MCF 10A (cell line): ENCODE measurements around the gene GRIN3B. TPM values are rescaled to one million over a fixed set of nuclear protein-coding genes. Genes with fewer than 3 reads are reported as not detected.

Experiments
- BruUV-seq: library from RNA; stranded (reverse); fragments of 400-500 nt; replicated peaks from 2 replicates; lab custom pipeline; 2021; lab: Mats Ljungman, UMichigan
- CTCF ChIA-PET: fragments of 300-600 bp; sonication (Branson Sonifier 250); formaldehyde crosslinking; extraction: SDS; loops from one replicate; lab custom pipeline; 2021; ENCODE audit warnings: antibody characterized with exemption, inconsistent platforms; lab: Yijun Ruan, JAX
- POLR2A ChIA-PET: fragments of 300-600, 350-650 bp; sonication (Branson Sonifier 250); formaldehyde crosslinking; extraction: SDS; loops from one replicate; lab custom pipeline; 2020; ENCODE audit warnings: antibody characterized with exemption, inconsistent platforms; lab: Yijun Ruan, JAX
- DNase-seq: peaks from one replicate; pipeline ENCODE4 v3.0.0-alpha.2; 2018; ENCODE audit not compliant: unreplicated experiment
- H3K27ac Mint-ChIP-seq: one replicate; pipeline ENCODE4 v1.8.0; 2022; ENCODE audit warnings: mild to moderate bottlenecking, low read depth, mixed read lengths; ENCODE audit not compliant: unreplicated experiment
- H3K27me3 Mint-ChIP-seq: one replicate; pipeline ENCODE4 v1.8.0; 2022; ENCODE audit warnings: mixed read lengths; ENCODE audit not compliant: insufficient read depth, unreplicated experiment
- H3K36me3 Mint-ChIP-seq: one replicate; pipeline ENCODE4 v1.8.0; 2022; ENCODE audit warnings: mild to moderate bottlenecking, moderate library complexity, mixed read lengths; ENCODE audit not compliant: insufficient read depth, unreplicated experiment
- H3K4me1 Mint-ChIP-seq: one replicate; pipeline ENCODE4 v1.8.0; 2022; ENCODE audit warnings: mixed read lengths; ENCODE audit not compliant: insufficient read depth, unreplicated experiment
- H3K4me3 Mint-ChIP-seq: one replicate; pipeline ENCODE4 v1.8.0; 2022; ENCODE audit warnings: mild to moderate bottlenecking, moderate library complexity, mixed read lengths; ENCODE audit not compliant: unreplicated experiment
- H3K9me3 Mint-ChIP-seq: one replicate; pipeline ENCODE4 v1.8.0; 2022; ENCODE audit warnings: mixed read lengths; ENCODE audit not compliant: unreplicated experiment
- CTCF ChIP-seq: fragments of 200-600 bp; IDR thresholded peaks from one replicate; pipeline ENCODE4 v1.8.0; 2022; ENCODE audit warnings: antibody characterized with exemption, mild to moderate bottlenecking; ENCODE audit not compliant: unreplicated experiment
- intact Hi-C: fragments of 100-400 bp; cut with micrococcal nuclease; formaldehyde crosslinking; loops from 2 replicates; pipeline ENCODE4 v1.14.1; 2022
- total RNA-seq: library from RNA; stranded (reverse); gene quantifications from 2 replicates; pipeline ENCODE4 v1.2.3, GENCODE V29; 2022

The GRIN3B gene
- total RNA-seq, 1 experiment from 2014 or later: not detected

DNA sequence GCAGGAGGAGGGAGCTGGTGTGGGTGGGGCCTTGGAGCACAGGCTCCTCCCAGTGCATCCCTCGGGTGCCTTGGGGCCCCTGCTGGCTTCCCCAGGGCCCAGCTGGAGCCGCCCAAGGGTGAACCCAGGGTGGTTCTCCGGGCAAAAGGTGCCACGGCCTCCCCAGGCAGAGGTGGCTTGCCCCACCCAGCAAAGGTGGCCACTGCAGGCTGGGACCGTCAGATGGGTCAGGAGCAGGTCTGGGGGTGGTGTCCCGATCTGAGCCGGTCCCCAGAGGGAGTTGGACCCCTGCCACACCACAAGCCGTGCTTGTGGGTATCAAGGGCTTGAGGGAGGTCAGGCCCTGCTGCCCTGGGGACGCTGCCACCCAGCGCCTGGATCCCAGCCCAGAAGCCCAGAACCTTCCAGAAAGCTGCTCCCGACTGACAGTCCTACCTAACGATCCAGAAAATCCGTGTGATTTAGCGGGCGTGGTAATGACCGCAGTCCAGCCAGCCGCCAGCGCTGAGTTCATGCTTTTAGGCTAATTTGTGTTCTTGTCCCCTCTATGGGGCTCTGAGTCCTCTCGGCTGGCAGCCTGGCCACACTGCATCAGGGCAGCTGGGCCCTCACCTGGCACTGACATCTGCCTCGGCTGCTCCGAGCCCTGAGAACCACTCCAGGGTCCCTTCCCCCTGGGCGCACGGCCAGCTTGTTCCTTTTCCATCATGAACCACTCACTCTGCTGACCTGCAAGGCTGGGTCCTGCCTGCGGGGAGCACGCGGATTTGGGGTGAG is 5.0 kb upstream of the GRIN3B start:
- no peak for DNase-seq
- no peak for TF ChIP-seq CTCF
- ChIA-PET CTCF (no interaction called here), POLR2A (interaction anchor here (1.0 to 3.9 kb wide), 3 partner anchors 9 to 44 kb away, joined by 5 to 32 read pairs (median 5); partner anchors contain the start of gene WDR18)
- no TSS peak for BruUV-seq
- peaks cover 17% of the 10 kb centered on the region for H3K36me3 Mint-ChIP-seq
- intact Hi-C loops: no loop called here
- H3K27me3 Mint-ChIP-seq: peaks cover 17% of the 10 kb centered on the region
- no peak overlapping the region for H3K27ac Mint-ChIP-seq
- H3K9me3 Mint-ChIP-seq: no peaks in the 10 kb centered on the region
- no peak overlapping the region for H3K4me3 Mint-ChIP-seq
- peaks cover 6% of the 10 kb centered on the region for H3K4me1 Mint-ChIP-seq

DNA sequence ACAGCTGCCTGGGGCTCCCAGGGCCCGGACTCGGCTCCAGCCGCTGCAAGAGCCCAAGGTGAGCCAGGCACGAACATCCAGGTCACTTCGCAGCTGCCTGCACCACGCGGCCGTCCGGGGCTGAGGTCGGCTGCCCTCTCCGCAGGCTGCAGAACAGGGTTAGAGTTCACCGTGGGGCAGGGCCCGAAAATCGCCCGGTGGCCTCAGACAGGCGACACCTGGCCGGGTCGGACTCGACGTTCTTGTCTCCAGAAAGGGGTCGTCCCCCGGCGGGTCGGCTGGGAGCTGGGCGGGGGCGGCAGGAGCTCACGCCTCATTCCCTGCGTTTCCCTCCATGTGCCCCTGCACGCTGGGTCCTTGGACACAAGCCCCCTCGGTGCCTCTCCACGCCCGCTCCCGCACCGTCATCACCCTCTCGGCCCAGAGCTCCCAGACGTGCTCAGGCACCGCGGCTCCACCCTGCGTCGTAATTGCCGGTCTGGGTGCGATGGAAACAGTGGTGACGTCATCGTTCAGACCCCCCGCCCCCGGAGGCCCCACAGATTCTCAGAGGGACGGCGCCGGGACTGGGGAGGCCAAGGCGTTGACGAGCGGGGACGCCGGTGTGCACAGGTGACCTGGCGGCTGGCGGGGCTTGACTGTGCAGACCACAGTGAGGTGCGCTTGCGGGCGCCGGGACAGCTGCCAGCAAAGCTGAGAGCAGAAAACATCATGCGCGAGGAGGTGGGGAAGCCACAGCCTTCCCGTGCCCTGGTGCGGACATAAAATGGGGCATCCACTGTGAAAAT is 4.0 kb upstream of the GRIN3B start:
- Mint-ChIP-seq H3K4me1 (peaks cover 6% of the 10 kb centered on the region), H3K27ac (no peak overlapping the region), H3K9me3 (no peaks in the 10 kb centered on the region), H3K36me3 (peaks cover 17% of the 10 kb centered on the region), H3K4me3 (peak overlapping the region; percentile 54), H3K27me3 (peaks cover 17% of the 10 kb centered on the region)
- TF ChIP-seq CTCF: no peak
- ChIA-PET POLR2A (interaction anchor here (0.6 to 3.9 kb wide), 9 partner anchors 8 to 226 kb away, joined by 3 to 32 read pairs (median 5); partner anchors contain the start of genes CNN2 and WDR18), CTCF (interaction anchor here (0.6 kb wide), 2 partner anchors 25 to 215 kb away, joined by 3 to 4 read pairs; no protein-coding TSS in a partner anchor)
- BruUV-seq: no TSS peak
- intact Hi-C loops: no loop called here
- peak; percentile 52 for DNase-seq

- no peak for DNase-seq
- Mint-ChIP-seq H3K9me3 (no peaks in the 10 kb centered on the region), H3K27ac (no peak overlapping the region), H3K36me3 (peaks cover 14% of the 10 kb centered on the region), H3K27me3 (peaks cover 17% of the 10 kb centered on the region), H3K4me1 (peaks cover 6% of the 10 kb centered on the region), H3K4me3 (no peak overlapping the region)
- BruUV-seq: no TSS peak
- POLR2A ChIA-PET: interaction anchor here (0.7 to 3.9 kb wide), 2 partner anchors 10 to 13 kb away, joined by 3 to 32 read pairs; partner anchors contain the start of gene WDR18
- CTCF ChIA-PET: no interaction called here
- no peak for TF ChIP-seq CTCF
- intact Hi-C loops: no loop called here
Measured at GRCh38 chr19:998064-998463, 2.2 kb upstream of the GRIN3B start.

DNA sequence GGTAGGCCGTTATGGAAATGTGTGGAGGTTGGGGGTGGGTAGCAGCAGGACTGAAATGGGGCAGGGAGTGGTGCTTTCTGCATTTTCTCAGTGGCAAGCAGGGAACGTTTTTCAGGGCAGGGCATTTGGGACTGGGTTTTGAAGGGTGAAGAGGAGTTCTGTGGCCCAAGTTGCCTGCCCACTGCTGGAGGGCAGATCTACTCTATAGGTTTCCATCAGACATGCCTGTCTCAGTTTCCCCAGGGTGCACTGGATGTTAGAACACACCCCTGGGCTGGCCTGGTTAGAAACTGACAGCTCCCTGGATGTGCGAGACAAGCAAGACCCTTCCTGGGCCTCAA is 870 bp upstream of the GRIN3B start:
- TF ChIP-seq CTCF: no peak
- intact Hi-C loops: no loop called here
- no TSS peak for BruUV-seq
- Mint-ChIP-seq H3K27me3 (peaks cover 17% of the 10 kb centered on the region), H3K4me3 (no peak overlapping the region), H3K9me3 (no peaks in the 10 kb centered on the region), H3K27ac (no peak overlapping the region), H3K4me1 (peaks cover 6% of the 10 kb centered on the region), H3K36me3 (peaks cover 6% of the 10 kb centered on the region)
- POLR2A ChIA-PET: no interaction called here
- CTCF ChIA-PET: interaction anchor here (0.8 to 1.0 kb wide), 2 partner anchors 12 to 22 kb away, joined by 3 to 4 read pairs; no protein-coding TSS in a partner anchor
- DNase-seq: no peak
